Superior temporal gyrus (tissue), 1 donor: ENCODE measurements around the gene A1BG.
"Not testable (repeated sequence)": the region's sequence is repeated elsewhere in the genome, so short reads cannot be mapped to it uniquely, and the experiment has no call there.

Source experiments
- DNase-seq: peaks from one replicate; pipeline ENCODE4 v3.0.0-alpha.2; 2016; ENCODE audit errors: extremely low spot score

The A1BG gene

DNA sequence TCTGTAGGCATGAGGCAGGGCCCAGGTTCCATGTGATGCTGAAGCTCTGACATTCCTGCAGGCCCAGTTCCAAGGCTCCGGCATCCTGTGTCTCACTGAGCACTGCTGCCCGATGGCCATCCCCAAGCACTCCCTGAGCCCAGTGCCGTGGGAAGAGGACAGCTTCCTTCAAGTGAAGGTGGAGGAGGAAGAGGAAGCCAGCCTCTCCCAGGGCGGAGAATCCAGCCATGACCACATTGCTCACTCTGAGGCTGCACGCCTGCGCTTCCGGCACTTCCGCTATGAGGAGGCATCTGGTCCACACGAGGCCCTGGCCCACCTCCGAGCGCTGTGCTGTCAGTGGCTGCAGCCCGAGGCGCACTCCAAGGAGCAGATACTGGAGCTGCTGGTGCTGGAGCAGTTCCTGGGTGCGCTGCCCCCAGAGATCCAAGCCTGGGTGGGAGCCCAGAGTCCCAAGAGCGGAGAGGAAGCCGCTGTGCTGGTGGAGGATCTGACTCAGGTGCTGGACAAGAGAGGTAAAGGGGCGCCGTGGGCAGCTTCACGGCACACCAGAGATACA is 18.5 kb downstream of the A1BG start:
- no peak for DNase-seq

DNA sequence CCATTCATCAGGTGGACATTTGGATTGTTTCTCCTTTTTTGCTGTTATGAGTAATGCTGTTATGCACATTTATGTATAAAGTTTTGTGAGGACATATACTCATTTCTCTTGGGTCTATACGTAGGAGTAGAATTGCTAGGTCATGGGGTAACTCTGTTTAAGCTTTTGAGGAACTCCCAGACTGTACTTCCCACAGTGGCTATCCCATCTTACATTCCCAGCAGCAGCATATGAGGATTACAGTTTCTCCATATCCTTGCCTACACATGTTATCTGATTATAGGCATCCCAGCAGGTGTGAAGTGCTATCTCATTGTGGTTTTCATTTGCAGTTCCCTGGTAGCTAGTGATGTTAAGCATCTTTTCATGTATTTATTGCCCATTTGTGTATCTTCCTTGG is 20.6 kb downstream of the A1BG start:
- DNase-seq, result no peak

DNA sequence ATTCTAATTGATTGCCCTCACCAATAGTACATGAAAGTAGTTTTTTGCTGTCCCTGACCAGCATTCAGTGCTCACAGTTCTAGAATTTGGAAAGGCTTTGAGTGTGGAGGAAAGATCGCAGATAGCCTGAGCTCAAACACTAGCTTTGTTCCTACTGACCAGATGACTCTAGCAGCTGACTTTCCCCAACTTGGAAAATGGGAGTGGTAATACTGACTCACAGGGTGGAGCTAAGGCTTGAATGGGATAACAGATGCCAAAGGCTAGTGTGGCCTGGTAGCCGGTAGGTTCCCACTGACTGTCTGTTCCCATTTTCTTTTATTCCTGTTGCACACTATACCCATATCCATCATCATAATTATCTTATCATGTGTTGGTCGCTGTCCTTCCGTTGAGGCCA is 22.8 kb downstream of the A1BG start:
- peak; percentile 97 for DNase-seq

DNA sequence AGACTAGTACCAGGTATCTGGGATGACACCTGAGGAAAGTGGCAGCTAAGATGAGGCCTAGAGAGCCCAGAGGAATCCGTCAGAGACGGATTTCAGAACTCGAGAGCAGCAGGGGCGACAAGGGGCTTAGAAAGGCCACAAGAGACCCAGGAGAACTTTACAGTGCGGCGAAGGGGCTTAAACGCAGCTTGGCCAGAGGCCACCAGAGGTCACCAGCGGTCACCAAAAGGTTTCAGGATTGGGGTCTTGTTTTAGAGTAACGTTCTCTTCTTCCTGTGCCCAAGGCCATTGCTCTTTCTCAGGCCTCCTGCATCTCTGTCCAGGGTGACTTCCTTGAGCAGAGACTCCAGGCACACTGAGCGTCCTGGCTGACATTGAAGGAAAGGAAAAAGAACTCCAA is 24.3 kb downstream of the A1BG start:
- DNase-seq, result no peak

DNA sequence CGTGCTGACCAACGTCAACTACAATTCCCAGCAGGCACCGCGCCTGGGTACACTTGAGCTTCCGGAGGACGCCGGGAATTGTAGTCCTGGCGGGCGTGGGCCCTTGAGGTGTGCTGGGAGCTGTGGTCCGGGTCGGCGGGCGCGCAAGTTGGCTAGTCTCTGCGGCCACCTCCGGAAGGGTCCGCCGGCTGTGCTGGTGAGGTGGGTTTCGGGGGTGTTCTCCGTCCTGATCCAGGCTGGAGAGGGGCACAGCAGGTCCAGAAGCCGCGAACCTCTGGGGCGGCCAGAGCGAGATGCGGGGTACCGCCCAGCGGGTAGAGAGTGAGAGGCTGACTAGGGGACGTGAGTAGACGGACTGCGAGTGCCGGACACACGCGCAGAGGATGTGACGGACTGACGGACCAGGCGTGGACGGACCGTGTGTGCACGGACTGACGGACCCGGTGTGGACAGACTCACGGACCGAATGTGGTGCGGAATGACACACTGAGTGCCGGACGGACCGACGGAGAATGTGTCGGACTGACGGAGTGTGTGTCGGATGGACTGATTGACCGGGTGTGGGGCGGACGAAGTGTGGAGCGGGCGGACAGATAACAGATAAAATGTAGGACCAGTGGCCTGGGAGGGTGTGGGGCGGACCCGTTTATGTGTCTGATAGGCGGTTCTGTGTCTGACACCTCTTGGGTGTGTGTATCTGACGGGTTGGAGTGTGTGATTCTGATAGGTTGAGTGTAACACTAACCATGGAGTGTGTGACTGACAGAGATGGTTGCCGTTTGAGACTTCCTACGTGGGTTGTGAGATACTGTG is 26.2 kb downstream of the A1BG start, which contains the start of gene ZSCAN22:
TSS of gene ZSCAN22 (plus strand) at position 81 of the 813 bp plus-strand sequence. CDS start 7,809 bp downstream, outside the sequence.
- DNase-seq, result peak; percentile 99

DNA sequence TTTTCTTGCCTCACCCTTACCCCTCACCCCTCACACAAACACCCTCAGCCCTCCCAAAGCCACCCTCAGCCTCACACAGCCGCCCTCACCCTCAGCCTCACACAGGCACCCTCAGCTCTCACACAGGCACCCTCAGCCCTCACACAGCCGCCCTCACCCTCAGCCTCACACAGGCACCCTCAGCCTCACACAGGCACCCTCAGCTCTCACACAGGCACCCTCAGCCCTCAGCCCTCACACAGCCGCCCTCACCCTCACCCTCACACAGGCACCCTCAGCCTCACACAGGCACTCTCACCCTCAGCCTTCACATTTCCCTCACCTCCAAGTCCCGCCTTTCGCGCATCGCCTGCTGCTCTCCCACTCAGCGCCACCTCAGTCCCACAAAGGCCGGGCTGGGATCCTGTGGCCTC is 26.8 kb downstream of the A1BG start:
- no peak for DNase-seq

DNA sequence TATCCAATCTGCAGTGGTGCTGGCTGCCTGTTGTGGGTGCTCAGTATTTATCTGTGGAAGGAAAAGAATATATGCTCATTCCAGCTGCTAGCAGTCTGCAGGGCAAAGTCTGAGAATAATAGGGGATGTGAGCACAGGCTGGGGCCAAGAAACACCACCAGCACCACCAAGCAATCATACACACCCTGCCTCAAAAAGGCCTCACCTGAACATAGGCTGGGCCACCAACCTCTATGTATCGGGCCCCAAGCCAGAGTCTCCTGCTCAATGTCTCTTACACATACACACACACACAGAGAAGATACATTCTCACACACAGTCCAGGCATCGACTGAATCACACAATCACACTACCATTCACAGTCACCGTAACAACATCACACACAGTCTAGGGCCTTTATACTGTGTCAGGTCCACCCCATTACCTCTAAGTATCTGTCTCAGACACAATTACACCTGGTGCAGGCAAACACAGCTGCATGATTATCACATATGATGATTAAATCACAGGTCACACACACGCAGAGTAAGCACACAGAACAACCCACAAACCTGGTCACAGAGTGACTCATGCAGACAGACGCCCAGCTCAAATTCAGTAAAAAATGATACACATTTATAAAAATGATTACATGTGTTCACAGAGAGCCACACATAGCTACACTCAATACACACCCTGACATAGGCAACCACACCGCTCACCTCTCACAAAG is 27.8 kb downstream of the A1BG start:
- DNase-seq, result no peak

DNA sequence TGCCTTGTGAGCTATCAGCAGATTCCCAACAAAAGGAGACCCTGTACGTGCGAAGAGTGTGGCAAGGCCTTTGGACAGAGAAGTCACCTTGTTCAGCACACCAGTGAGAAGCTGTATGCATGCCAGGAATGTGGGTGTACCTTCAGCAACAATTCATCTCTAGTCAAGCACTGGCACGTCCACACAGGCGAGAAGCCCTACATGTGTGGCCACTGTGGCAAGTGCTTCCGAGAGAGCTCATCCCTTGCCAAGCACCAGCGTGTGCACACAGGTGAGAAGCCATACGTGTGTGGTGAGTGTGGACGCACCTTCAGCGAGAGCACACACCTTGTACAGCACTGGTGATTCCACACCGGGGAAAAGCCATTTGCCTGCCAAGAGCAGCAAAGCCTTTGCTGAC is 34.1 kb downstream of the A1BG start:
- DNase-seq, result peak; percentile 13

DNA sequence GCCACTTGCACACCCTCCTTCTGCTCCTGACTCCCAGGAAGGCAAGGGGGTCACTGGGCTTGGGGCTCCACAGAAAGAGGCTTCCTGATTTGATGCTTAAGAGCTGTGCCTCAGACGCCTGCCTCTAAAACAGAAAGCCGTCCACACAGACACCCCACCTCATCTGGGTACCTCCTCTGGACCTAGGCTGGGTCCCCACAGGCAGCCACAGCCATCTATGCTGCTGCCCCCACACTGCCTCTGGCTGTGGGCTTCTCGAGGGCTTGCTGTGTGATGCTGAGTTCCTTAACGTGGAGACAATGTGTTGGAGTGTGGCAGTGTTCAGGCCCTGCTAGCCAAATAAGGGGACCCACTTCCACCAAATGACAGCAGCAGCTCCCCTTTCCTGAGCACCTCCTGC is 35.0 kb downstream of the A1BG start:
- DNase-seq, result no peak

DNA sequence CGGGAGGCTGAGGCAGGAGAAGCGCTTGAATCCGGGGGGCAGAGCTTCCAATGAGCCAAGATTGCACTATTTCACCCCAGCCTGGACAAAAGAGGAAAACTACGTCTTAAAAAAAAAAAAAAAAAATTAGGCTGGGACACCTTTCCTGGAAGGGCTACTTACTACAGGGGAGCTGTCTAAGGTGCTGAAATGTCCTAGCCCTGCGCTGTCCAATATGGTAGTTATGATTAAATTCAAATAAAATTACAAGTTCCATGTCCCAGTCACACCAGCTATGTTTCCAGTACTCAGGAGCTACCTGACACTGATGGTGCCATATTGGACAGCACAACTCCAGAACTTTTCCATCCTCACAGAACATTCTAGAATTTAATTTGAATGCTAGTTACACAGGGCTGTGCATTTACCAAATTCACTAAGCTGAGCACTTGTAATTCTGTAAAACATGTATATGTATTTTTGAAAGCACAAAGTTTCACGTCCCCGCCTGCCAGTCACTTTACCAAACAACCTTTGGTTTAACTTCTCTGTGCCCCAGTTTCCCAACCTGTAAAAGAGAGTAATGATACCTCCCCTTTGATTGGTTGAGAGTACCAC is 35.7 kb downstream of the A1BG start:
- DNase-seq, result no peak

DNA sequence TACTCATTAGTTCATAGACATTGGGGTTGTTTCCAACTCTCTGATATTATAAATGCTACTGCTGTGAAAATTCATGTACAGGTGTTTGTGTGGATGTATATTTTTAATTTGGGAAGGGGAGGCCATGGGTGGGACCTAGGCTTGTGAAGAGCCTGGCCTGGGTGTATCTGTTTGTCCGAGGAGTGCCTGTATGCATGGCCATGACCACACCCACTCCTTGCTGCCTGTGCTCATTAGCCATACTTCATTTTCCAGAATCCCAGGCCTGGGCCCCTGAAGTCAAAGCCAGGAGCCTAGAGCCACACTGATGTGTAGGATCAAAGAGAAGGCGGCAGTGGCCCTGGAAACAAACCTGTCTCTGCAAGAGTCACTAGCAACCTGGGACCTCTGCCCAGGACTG is 37.7 kb downstream of the A1BG start:
- no peak for DNase-seq

DNA sequence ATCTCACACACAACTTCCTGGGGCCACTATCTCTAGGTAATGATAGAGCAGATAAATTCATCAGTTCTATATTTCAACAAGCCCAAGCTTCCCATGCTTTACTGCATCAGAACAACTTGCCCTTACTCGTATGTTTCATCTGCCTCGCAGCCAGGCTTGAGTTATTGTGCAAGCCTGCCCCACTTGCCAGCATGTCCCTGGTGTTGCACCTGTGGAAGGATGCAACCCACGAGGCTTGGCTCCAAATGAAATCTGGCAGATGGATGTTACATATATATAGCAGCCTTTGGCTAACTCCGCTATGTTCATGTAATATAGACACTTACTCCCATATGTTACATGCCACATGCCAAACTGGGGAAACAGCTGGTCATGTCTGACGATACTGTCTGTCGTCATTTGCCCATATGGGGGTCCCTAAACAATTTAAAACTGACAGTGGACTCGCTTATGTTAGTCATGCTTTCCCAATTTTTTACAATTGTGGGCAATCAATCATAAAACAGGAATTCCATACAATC is 41.9 kb downstream of the A1BG start:
- DNase-seq, result peak; percentile 40

DNA sequence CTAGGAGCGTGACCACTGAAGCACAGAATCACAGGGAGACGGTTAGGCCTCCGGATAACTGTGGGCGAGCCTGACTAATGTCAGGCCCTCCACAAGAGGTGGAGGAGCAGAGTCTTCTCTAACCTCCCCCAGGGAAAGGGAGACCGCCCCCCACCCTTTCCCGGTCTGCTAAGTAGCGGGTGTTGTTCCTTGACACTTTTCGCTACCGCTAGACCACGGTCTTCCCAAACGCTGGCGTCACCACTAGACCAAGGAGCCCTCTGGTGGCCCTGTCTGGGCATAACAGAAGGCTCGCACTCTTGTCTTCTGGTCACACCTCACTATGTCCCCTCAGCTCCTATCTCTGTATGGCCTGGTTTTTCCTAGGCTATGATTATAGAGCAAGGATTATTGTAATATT is 42.6 kb downstream of the A1BG start:
- DNase-seq, result not testable (repeated sequence)

DNA sequence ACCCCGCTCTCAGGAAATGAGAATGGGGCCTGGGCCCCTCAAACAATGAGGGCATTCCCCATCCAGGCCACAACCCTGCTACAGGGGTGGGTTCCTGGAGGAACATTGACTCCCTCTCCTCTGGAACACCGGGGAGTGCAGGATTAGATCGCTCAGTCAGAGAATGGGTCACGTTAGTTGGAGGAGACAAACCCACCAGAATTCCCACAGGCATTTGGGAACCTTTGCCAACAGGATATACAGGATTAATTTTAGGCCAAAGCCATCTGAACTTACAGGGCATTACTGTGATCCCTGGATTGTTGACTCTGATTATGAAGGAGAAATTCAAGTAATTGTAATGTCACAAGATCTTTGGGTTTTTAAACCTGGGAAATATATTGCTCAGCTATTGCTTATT is 45.6 kb downstream of the A1BG start:
- no peak for DNase-seq

DNA sequence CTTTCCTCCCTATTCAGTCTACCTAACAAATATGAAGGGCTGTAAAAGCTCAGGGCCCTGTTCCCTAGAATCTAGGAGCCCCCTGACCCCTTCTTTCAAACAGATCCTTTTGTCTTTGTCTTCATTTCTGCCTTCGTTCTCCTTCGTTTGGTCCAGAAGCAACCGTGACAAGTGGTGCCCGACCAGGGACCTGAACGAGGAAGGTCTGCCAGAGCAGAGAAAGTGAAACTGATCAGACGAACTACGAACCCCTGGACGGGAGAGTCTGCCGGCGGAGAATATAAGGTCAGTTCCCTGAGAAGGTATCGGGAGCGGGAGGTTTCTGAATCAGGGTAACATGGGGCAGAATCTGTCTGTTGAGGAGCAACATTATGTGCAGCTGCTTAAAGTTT is 47.4 kb downstream of the A1BG start:
- no peak for DNase-seq

DNA sequence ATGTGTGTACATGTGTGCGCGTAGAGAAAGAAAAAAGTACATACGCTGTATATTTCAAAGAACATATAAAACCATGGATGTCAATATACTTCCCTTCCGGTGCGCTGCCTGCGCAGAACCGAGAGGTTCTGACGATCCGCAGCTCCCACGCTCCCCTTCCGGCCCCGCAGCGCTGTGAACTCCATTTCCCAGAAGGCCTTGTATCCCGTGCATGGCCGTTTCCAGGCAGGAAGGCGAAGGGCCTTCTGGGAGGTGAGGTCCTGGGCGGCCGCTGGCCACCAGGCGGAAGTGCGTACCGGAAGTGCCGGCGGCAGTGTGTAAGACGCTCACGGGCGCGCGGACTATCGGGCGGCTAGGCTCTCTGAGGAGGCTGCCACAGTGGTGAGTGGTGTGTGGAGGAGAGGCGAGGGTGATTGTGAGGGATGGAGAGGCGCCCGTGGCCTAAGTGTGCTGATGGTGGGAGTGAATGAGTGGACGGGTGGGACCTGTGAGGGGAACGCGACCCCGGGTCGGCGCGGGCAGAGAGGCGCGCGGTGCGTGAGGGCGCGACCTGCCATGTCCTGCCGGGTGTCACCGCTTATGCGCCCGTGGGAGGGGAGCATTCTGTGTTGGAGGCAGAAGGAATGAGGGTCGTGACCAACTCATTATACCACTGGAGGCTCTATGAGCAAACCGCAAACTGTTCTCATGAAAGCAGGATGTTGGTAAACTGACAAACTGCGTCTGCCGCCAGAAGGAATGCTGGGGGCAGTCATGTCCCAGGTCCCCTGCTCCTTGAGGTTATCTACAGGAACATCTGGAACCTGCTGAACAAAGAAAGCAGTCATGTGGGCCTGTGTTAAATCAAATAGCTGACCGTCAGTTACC is 48.0 kb downstream of the A1BG start, which contains the start of gene ERVK3-1:
TSS of gene ERVK3-1 (plus strand) at position 313 of the 867 bp plus-strand sequence. CDS start 6,792 bp downstream, outside the sequence.
- DNase-seq, result peak; percentile 98

DNA sequence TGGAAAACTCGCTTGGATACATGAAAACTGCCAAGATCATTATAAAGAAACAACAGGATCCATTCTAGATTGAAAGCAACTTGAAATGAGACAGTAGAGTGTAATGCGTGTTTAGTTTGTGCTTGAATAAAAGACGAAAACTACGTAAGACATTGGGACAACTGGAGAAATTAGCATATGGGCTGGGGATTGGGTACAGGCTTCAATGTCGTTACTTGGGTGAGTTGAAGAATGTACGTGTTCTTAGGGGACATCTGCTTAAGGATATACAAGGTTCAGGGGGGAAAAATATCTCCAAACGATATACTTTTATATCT is 48.6 kb downstream of the A1BG start:
- DNase-seq, result no peak

DNA sequence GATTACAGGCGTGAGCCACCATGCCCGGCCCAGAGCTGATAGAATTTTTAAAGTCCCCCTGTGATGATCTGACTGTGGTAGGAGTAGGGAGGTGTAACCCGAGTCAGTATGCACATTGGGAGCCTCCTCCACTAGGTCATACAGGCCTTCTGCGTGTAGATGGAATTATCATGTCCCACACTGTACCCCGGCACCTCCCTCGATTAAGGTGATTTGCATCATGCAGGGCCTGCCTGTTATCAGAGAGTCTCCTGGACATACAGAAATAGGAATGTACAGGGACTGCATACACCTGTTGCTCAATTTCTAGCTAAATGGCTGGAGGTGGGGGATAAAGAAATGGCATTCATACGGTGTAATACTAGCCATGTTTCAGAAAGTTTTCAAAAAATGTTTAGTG is 49.0 kb downstream of the A1BG start:
- DNase-seq, result no peak

DNA sequence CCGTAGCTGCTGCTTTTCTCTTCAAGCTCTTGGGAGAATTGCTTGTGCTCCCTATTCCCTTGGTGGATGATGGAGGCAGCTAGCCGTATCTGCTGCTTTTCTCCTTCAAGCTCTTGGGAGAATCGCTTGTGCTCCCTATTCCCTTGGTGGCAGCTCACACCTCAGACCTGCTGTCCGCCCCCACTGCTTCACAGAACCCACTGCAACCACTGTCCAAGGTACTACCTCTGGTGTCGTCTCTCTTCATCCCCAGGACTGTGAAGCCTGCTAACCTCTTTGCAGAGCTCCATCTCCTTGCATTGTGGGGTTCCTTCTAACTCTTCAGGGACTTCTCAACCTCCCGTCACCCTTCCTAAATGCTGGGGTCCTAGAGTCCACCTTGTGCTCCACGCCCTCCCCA is 52.7 kb downstream of the A1BG start:
- DNase-seq, result no peak

DNA sequence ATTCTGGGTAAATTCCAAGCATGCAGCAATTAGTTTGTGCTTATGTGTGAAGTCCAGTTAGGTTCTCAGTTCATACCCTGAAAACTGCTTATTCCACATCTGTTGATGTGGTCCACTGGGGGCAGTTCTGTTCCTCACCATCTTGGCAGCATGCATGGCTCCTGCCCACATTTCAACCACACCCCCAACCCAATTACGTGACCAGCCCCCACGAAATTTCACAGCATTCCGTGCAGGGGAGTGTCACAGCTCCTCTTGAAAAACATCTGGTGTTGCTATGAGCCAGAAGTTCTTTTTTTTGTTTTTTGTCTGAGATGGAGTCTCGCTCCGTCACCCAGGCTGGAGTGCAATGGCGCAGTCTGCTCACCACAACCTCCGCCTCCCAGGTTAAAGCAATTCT is 57.2 kb downstream of the A1BG start:
- DNase-seq, result no peak
